ENCODE measurements around the gene KATNA1.

- TF ChIP-seq CTCF (IDR thresholded peaks at IDR 0.05; ENCODE audit: low read depth, low read length) (no peak), EZH2phosphoT487 (IDR thresholded peaks at IDR 0.05; ENCODE audit: low read depth) (no peak)
Observed at GRCh38 chr6:149691201-149691600, 42.7 kb upstream of the KATNA1 start.

Data from OCI-LY3 (cell line).